ENCODE measurements around the gene ARRDC1.
"Not testable (repeated sequence)": the region's sequence is repeated elsewhere in the genome, so short reads cannot be mapped to it uniquely, and the experiment has no call there.

ARRDC1 gene

DNA sequence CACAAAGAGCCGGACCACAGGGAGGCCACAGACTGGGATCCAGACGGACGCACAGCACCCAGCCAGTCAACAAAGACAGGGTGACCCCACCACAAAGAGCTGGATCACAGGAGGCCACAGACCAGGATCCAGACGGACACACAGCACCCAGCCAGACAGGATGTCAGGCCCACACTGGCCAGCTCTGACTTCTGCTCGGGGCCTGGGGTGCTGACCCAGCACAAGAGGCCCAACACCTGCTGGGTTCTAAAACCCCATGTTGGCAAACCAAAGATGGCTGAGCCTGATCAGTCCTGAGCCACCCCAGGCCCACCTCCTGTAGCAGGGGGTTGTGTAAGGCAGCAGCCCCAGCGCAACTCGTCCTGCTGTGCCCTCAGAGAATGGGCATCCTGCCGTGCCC is 21.5 kb upstream of the ARRDC1 start:
- no peak for DNase-seq (ENCODE audit: low spot score)

- DNase-seq (ENCODE audit: low spot score): no peak
Observed at GRCh38 chr9:137586854-137587253, 18.6 kb upstream of the ARRDC1 start.

DNA sequence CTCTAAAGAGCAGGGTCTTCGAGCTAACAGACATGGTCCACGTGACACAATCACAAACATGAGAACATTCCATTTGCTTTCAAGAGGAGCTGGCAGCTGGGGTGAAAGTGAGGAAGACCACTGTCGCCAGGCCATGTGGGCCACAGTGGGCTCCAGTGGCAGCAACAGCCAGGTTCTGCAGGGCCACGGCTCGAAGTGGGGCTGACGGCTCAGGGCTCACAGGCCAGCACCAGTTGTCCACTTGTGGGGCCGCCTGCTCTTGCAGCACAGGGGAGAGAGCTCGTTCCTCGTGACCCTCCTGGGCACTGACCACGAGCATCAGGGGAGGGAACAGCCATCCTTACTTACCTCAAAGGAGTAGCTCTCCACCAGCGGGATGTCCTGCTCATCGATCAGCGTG is 17.2 kb upstream of the ARRDC1 start:
- DNase-seq (ENCODE audit: low spot score): no peak

DNA sequence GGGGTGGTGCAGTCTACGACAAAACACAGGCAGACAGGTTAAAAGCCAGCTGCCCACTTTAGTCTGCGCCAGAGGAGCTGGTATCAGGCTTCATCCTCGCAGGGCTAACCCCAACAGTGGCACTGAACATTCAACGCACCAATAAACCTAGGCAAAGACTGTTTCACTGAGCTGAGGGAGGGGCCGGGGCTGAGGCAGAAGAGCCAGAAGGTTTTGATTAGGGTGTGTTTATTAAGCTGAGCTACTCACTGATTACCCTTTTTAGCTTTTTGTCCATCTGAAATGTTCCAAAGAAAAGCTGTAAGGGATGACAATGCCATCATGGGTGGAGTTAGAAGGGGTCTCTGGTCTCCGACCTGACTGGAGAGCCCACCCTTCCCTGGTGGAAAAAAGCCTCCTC is 16.6 kb upstream of the ARRDC1 start:
- DNase-seq (ENCODE audit: low spot score): no peak

DNA sequence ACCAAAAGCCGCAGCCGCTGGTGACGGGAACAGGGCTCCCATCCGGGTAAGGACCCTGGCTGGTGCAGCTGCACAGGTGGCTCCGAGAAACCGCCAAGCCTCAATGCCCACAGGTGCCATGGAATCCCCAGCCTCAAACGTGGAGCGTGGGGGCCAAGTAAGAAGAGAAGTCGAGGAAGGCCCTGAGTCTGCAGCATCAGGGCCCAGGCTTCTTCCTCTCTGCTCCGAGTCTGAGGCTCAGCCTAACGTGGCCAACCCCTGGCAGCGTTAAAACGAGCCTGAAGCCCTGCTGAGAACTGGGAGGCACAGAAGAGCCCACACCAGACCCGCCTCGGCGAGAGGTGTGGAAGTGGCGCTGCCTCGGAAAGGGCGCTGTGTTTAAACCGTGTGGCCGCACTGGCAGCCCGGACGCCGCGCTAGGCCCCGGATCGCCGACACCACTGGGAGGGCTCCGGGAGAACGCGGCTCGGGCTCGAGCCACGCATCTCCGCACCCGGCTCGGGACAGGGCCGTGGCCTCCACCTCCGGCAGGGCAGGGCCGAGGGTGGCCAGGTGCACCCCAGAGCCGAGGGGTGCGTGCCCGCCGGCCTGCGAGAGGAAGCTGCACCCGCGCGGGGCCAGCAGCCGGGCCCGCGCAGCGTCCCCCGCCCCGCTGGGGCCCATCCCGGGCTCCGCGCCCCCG is 15.9 kb upstream of the ARRDC1 start:
- no peak for DNase-seq (ENCODE audit: low spot score)

- no peak for DNase-seq (ENCODE audit: low spot score)
Observed at GRCh38 chr9:137590123-137590468, 15.4 kb upstream of the ARRDC1 start.

DNA sequence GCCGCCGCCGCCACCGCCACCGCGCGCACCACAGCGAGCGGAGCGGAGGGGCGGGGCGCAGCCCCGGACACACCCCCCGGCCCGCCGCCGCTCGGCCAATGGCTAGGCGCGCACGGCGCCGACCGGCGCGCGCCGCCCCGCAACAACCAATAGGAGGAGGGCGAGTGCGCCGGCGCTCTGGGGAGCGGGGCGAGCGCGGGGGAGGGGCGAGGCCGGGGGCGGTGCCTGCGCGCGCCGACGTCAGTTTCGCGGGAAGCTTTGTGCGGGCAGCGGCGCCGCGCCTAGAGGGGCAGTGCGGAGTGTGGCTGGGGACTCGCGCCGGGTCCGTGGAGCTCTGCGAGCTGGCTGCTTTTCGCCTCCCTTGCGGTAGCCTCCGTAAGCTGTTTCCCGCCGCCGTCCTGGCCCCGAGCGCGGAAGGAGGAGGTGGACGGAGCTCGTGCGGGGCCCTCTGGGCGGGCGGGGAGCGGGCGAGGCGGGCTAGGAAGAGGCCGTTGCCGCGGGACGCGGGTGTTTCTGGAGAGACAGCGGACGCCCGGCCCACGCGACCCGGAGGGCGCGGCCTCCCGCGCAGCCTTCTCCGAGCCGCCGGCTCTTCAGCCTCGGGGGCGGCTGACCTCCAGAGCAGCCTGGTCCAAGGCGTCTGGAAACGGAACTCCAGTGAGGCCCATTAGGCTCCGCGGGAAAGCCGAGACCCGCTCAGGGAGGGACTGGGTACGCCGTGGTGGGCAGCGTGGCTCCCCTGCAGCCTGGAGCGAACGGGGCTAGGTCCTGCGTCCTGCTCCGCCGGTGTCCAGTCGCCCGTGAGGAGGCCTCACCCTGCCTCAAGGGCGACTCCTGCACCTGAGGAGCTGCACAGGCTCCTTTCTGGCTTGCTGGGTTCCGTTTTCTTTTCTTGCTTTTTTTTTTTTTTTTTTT is 14.8 kb upstream of the ARRDC1 start, which contains the start of gene ZMYND19:
Gene ZMYND19 (minus strand): TSS at position 44 of the 915 bp plus-strand sequence. CDS start 249 bp downstream, outside the sequence.
- peak; percentile 93 for DNase-seq (ENCODE audit: low spot score)

DNA sequence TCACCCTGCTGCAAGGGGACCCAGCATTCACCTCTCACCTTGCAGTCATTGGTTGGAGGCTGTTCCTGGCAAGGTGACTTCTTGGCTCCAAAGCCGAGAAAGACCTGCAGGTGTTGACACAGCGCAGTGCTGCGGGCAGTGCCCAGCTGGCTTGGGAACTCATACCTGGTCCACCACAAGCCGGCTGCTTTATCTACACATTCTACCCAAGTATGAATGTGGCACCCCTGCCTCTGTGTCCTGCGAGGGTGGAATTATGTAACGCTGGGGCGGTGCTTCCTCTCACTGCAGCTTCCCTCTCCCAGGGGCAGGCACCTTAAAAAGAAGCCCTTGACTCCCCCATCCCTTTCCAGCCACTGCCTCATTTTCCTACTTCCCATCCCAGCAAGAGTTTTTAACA is 12.7 kb upstream of the ARRDC1 start:
- no peak for DNase-seq (ENCODE audit: low spot score)

GRCh38 chr9:137593176-137593575 is 12.3 kb upstream of the ARRDC1 start:
- DNase-seq (ENCODE audit: low spot score): no peak

DNA sequence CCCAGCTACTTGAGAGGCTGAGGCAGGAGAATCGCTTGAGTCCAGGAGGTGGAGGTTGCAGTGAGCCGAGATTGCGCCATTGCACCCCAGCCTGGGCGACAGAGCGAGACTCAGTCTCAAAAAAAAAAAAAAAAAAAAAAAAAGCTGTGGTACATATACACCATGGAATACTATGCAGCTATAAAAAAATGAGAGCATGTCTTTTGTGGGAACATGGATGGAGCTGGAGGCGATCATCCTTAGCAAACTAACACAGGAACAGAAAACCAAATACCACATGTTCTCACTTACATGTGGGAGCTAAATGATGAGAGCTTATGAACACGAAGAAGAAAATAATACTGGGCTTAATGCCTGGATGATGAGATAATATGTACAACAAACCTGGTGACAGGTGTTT is 8.9 kb upstream of the ARRDC1 start:
- DNase-seq (ENCODE audit: low spot score): not testable (repeated sequence)

DNA sequence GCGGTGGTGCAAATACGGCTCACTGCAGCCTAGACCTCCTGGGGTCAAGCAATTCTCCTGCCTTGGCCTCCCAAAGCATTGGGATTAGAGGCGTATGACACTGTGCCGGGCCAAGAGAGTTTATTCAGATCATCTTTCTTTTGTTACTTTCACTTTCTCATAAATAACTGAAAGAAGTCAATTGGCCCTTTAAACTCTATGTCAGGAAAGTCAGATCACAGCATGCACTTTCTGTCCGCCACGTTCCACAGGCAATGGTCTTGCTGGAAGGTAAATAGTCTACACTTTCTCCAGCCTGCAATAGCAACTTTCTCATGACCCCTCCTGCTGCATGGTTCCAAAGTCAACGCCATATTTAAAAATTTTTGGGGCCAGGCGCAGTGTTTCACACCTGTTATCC is 6.5 kb upstream of the ARRDC1 start:
- no peak for DNase-seq (ENCODE audit: low spot score)

DNA sequence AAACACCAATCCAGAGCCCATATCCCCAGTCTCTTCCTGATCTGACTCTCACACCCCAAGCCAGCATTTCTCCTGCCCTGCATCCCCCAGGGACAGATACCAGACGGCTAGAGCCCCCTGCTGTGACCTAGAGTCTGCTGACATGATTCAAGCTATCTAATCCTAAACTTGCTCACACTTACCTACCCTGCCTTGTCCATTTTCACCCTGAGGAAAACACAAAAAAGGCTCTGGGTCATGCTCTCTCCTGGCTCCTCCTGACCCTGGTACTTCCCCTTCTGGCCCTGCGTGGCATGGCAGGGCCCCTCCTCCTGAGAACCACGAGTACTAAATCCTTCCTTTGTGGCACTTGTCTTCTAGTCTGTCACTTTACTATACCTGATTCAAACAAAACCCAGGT is 2.8 kb upstream of the ARRDC1 start:
- no peak for DNase-seq (ENCODE audit: low spot score)

DNA sequence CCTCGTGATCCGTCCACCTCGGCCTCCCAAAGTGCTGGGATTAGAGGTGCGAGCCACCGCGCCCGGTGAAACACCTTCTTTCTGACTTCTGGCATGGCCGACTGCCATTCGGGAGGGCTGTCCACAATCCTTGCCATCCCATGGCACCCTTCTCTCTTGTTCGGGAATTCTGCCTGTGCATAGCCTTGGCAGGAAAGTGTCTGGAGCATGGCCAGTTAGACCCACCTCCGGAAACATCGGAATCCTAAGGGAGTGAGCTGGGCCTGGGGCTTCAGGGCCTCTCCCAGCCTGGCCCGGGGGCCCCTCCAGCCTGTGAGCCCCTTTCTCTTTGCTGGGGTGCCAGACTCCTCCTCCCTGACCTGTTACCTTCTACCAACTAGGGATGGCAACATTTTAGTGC is 1.6 kb upstream of the ARRDC1 start:
- DNase-seq (ENCODE audit: low spot score): no peak

GRCh38 chr9:137604345-137605086 is 970 bp upstream of the ARRDC1 start:
- no peak for DNase-seq (ENCODE audit: low spot score)

DNA sequence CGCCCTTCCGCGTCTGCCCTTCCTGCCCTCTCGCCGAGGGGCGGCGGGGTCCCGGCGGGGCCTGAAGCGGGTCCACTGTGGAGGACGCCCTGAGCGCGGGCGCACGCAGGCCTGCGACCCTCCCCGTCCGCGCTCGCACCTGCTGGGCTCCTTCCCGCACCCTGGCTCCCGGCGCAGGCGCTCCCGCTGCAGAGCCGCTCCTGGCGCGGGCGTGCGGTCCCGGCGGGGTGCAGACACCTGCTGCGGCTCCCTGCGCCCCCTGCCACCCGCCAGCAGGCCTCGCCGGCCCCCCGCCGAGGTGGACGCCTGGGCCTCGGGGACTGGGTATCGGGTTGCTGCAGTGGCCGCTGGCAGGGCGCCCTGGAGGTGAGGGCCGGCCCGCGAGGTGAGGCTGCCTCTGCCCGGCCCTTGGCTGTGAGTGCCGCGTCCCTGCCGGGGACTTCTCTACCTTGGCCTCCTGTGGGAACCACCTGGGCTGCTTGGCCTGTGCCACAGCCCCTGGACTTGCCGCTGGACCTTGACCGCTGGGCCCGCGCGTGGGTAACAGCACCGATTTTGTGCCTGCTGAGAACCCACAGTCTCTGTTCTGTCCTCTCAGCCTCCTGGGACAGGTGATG is 627 bp downstream of the ARRDC1 start:
- no peak for DNase-seq (ENCODE audit: low spot score)

DNA sequence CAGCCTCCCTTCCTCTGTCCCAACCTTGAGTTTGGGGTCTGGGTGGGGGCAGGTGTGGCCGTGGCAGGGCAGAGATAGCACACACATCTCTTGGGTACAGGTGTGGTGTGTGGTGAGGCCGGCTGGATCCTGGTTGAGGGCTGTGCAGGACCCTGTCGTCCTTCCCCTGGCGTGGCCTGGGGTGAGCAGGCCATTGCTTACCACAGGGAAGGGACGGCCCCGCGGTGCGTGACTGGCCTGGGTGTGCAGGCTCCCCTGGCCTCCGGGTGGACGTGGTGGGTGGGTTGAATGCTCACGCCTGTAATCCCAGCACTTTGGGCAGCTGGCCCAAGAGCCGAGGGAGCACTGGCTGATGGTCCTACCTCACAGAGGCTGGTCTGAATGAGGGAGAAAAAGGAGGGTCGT is 1.2 kb downstream of the ARRDC1 start:
- DNase-seq (ENCODE audit: low spot score): no peak

DNA sequence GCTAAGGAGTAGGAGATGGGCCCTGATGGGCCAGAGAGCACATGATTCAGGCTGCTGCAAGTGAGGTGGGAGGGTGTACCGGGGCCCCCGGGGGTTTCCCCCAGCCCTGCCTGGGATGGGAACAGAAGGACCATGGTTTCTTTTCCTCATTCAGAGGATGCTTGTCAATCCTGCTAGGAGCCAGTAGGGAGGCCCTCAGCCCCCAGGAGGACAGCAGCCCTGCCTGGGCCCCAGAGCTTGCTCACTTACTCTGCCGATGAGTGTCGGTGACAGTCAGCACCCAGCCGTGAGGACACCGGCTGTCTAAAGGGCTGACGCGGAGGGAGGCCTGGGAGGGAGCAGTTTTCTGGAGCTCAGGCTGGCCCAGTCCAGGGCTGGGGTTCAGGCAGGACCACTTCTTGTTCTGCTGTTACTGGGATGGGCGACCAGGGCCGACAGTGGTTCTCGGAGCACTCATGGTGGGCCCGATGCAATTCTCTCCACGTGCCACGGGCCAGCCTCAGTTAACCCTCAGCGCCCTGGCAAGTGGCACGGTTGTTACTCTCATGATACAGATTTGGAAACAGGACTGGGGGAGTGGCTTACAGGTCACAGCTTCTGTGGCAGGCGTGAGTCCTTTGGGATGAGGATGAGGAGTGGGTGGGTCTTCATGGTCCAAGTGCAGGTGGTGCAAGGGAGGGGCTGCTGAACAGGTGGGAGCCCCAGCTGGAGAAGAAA is 1.8 kb downstream of the ARRDC1 start:
- DNase-seq (ENCODE audit: low spot score): no peak

- DNase-seq (ENCODE audit: low spot score): peak; percentile 52
Observed at GRCh38 chr9:137610944-137611343, 5.5 kb downstream of the ARRDC1 start.

DNA sequence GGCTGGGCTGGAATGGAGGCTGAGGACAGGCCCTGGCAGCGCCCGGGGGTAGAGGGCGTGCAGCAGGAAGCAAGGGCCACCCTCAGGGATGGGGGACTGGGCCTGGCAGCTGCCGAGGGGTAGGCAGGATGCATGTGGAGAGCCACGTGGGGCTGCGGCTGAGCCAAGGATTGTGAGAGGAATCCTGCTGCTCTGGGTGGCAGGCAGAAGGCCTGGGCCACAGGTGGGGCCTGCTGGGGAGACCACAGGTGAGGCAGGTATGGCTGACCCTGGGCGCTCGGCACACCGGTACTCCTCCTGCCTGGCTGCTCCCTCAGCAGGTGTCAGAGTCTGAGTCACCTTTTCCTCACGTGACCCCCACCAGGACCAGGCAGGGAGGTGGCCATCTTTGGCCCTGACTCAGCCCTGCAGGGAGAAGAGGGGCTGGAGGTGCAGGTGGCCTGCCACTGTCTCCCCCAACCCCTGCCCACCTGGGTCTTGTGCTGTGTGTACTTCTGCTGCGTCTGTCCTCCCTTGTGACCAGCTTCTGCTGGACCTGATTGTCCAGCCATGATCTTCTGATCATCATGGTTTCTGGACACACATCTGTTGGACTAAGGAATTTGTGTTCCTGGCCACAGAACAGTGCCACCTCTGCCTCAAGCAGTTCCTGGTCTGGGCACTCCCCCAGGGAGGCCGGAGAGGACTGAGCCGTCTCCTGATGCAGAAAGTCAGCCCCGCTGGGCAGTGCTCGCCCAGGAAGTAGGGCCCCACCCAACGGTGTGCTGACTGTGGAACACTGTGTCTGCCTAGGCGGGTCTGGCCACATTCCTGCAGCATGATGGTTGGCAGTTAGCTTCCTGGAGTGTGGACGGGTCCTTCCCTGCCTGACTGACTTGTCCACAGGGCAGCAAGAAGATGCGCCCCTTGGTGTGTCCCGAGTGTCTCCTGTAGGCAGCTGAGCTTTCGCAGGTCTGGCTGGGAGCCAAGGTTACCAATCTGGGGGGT is 6.4 kb downstream of the ARRDC1 start:
- peak; percentile 97 for DNase-seq (ENCODE audit: low spot score)

DNA sequence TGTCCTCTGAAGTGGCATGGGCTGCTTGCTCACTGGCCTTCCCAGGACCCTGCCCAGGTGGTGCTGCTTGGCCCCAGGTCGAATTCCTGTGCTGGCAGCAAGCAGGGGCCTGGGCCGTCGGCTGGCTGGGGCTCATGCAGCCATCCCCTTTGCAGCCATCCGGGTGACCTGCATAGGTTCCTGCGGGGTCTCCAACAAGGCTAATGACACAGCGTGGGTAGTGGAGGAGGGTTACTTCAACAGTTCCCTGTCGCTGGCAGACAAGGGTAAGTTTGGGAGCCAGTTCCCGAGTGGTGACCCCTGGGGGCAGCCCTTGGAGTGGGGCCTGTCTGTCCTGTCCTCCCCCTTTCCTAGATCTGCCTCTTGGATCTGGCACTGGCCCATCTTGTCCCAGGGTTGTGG is 7.3 kb downstream of the ARRDC1 start:
- DNase-seq (ENCODE audit: low spot score): no peak

Measured in LoVo (cell line).